Measurements from ENCODE around the gene PPP1R11.
"Not testable (repeated sequence)": the region's sequence is repeated elsewhere in the genome, so short reads cannot be mapped to it uniquely, and the experiment has no call there.

Gene PPP1R11

GRCh38 chr6:30100154-30100553, 33.2 kb downstream of the PPP1R11 start:
- DNase-seq: no peak

GRCh38 chr6:30100585-30101443, 33.8 kb downstream of the PPP1R11 start:
- DNase-seq: peak; percentile 38

- peak; percentile 90 for DNase-seq
Measured at GRCh38 chr6:30101444-30102413, 34.7 kb downstream of the PPP1R11 start.

DNA sequence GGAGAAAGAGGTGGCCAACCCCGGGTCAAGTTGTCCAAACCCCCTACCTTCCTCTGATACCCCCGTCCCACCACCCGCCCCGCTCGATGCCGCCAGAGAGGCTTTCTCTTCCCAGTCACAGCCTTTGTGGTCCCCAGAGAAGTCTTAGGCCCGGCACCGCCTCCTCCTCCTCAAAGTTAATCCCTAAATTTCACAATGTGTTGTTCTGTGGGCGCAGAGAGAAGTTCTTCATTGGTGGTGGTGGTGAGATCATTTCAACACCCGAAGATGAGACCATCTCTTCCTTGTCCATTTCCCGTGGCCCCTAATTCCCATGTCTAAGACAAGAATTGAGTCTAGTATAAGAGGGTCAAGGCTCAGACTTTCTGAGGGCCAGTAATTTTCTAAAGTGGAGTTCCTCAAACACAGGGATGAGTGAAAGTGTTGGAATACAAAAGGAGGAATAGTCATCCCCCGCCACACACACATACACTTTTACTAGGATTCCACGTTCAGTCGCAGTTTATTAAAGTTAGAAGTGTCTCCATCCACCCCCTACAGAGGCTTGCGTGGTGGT, 35.5 kb downstream of the PPP1R11 start:
- DNase-seq: no peak

DNA sequence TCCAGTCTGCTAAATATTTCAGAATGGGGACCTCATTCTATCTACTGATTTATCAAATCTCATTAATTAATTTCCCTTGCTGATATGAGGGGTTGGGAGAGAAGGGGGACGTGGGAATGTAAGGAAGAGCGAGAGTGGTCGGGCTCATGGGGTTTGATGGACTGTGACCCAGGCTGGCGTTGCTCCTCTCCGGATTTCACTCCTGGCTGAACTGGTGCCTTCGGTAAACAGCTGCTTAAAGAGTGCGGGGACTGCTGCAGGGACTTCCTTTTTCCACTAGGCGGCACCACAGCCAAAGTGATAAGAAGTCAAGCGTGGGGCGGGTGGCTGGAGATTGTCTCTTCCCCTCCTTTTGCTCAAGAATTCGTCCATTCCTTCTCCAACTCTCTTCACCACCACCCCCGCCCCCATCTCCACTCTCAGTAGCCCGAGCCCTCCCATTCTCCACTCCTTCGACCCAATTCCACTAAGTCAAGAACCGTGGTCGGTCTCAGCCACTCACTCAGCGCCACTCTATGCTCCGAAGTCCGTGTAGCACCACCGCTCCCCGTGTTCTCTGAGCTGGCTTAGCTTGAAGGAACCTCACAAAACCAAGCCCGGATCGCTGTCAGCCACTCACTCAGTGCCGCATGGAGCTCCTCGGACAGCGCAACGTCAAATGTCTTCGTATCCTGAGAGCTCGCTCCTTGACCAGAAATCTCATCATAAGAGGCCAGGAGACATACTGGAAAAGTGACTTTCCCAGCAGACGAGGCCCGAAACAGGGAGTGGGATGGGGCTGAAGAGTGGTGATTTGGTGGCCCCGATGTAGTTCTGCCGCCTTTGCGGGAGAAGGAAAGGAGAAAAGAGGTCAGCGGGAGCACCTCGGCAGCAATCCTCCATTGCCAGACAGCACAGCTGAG, 36.2 kb downstream of the PPP1R11 start:
- DNase-seq: peak; percentile 89

- DNase-seq: no peak
Measured at GRCh38 chr6:30103872-30104179, 36.8 kb downstream of the PPP1R11 start.

GRCh38 chr6:30104661-30105060, 37.7 kb downstream of the PPP1R11 start:
- DNase-seq: no peak

GRCh38 chr6:30111266-30111856, 44.4 kb downstream of the PPP1R11 start:
- no peak for DNase-seq

- no peak for DNase-seq
Measured at GRCh38 chr6:30112402-30112994, 45.5 kb downstream of the PPP1R11 start.

- no peak for DNase-seq
Measured at GRCh38 chr6:30113003-30113759, 46.2 kb downstream of the PPP1R11 start, which contains the start of gene TRIM31. Gene TRIM31, minus strand, starts transcription at chr6:30113090. Its CDS starts 285 bp downstream, at chr6:30112805.

DNA sequence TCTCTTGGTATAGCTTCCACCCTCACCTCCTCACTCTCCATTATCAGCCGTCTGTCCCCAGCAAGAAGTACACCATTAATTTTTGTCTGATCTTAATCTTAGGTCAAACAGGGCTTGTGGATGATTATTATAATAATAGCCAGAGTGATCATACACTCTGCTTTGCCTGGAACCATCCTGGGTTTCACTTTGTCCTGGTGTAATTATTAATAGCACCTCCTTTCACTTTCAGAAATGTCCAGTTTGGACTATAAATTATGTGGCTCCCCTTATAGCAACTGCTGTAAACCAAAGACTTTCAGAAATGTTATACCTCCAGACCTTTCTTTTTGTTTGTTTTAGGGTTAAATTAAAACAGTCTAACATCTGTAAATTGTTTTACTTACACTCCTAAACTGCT, 46.8 kb downstream of the PPP1R11 start:
- DNase-seq: no peak

GRCh38 chr6:30116724-30117123, 49.7 kb downstream of the PPP1R11 start:
- no peak for DNase-seq

GRCh38 chr6:30118691-30119090, 51.7 kb downstream of the PPP1R11 start:
- DNase-seq: not testable (repeated sequence)

All from retina (tissue), 1 donor.